Smooth muscle cell of the brain vasculature (primary cell): ENCODE results near the gene RBFOX2.

Source experiments
- DNase-seq: peaks from one replicate; pipeline ENCODE4 v3.0.0-alpha.2; 2012; ENCODE audit warnings: low read depth, low spot score

The RBFOX2 gene

GRCh38 chr22:35782504-35782903, 246.1 kb downstream of the RBFOX2 start:
- DNase-seq = no peak

- DNase-seq = no peak
Measured at GRCh38 chr22:35781898-35782297, 246.7 kb downstream of the RBFOX2 start.

GRCh38 chr22:35777335-35777975, 251.2 kb downstream of the RBFOX2 start:
- no peak for DNase-seq

DNA sequence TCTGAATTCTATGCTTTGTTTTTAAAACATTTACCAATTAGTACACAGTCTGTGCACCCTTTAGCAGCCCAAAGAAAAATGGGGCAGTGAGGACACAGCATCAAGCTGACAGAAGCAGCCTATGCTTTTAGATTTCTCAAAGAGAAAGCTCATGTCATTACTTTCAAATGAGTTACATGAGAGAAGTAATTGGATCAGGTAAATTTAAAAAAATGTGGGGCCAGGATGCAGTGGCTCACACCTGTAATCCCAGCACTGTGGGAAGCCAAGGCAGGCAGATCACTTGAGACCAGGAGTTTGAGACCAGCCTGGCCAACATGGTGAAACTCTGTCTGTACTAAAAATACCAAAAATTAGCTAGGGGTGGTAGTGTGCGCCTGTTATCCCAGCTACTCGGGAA, 253.3 kb downstream of the RBFOX2 start:
- no peak for DNase-seq

DNA sequence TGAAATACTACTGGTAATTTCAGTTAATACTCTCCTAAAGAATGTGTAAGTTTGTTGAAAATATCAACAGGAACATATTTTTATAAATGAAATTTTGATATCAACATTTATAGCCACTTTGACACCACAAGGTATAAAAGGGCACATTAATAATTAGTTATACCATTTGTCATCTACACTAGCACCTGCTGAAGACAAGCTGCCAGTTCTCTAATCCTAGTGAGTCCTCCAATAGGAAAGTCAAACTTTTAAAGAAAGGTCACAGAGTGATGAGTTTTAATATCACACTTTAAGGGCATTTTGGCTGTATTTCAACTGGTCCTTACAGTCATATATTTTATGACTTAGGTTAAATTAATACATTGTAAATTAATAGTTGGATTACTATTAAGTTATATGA, 258.6 kb downstream of the RBFOX2 start:
- DNase-seq = no peak

DNA sequence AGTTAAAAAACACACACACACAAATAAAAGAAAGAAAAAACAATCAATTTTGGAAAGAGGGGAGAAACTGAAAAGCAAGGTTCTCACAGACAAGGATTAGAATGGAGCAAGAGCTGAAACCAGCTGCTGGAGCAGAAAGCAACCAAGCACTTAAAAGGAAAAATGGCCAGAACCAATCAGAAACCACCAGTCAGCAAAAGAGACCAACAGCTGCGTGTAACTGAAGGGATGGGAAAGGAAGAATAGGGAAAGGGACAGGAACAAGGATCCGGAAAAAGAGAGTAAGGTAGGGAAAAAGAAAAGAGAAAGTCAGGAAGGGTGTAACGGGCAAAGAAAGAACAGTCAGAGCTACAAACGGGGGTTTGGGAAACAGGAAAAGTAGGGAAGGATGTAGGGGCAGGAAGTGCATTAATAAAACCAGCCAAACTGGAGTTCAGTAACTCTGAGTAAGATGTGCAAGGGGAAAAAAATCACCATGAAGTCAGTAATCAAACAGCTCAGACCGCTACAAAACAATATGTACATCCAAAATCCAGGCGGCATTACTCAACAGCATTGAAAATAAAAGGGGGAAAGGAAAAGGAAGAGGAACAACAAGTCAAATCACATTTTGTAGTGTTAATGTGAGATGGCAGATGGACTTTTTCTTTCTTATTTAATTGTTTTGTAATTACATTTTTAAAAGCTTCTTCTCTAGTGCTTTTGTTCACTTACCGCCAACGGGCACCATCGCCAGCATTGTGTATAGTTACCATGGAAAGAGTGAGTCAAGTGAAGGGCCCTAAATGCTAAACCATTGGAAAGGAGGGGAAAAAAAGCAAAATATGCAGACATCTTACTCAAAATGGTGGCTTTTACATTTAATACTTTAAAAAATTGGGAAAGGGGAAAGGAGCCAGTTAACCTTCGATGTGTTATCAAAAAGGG, 261.7 kb downstream of the RBFOX2 start:
- DNase-seq = no peak

- no peak for DNase-seq
Measured at GRCh38 chr22:35761037-35761436, 267.6 kb downstream of the RBFOX2 start.

GRCh38 chr22:35758394-35758793, 270.2 kb downstream of the RBFOX2 start:
- DNase-seq = no peak

GRCh38 chr22:35756722-35757121, 271.9 kb downstream of the RBFOX2 start:
- DNase-seq = no peak

- no peak for DNase-seq
Measured at GRCh38 chr22:35754761-35755160, 273.9 kb downstream of the RBFOX2 start.

GRCh38 chr22:35752863-35753189, 275.8 kb downstream of the RBFOX2 start:
- DNase-seq = no peak

DNA sequence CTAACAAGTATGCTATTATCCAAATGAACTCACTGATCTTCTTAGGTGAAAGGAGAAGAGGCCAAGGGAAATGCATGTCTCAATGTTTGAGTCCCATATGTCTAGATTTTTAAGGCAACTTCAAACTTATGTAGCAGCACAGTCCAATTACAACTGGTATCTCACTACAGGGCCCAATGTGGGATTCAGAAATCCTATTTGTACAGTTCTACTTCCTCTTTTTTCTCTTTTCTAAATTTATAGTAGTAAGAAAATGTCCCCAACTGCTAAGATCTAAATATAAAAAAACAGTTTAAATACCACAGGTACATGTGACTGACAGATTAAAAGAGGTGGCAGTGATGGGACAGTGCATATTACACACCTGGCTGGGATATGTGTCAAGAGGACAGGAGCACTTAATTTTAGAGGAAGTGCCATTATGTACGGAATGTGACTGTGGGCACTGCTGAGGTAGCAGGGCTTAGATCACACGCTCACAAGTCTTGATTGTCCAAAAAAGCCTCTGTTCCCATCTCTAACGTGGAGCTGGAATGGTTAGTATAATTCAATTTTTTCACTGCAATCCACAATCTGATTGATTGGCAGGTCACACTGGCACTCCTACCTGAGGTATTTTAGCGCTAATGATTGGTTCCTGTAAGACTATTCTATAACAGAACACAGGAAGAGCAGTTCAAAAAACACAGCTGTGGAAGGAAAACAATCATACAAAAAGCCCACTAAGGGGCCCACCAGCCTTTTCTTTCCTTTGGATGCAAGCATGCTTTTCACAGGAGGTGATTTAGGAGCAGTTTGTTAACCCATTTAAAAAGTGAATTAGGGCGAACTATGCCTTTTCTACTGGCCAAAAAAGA, 276.4 kb downstream of the RBFOX2 start:
- DNase-seq = no peak

GRCh38 chr22:35749808-35750207, 278.8 kb downstream of the RBFOX2 start:
- DNase-seq = no peak

GRCh38 chr22:35746946-35747703, 281.5 kb downstream of the RBFOX2 start:
- DNase-seq = no peak

DNA sequence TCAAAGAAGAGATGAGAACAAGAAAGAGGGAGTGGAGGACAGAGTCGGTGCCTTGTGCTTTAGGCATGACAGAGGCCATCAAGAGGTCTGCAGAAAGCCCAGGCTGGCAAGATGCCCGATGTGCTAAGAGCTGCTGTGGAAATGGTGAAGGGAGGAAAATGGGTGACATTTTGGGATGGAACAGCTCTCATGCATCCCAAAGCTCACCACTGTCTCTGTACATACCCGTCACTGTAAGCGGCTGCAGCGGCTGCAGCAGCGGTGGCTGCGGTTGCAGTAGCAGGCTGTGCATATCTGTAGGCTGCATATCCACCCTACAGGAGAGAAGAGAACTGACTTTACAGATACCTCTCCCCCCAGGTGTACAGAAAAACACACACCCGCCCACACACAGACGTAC, 282.4 kb downstream of the RBFOX2 start:
- DNase-seq = no peak

GRCh38 chr22:35743326-35743860, 285.2 kb downstream of the RBFOX2 start:
- no peak for DNase-seq

- peak; percentile 65 for DNase-seq
Measured at GRCh38 chr22:35742342-35743100, 286.1 kb downstream of the RBFOX2 start.

DNA sequence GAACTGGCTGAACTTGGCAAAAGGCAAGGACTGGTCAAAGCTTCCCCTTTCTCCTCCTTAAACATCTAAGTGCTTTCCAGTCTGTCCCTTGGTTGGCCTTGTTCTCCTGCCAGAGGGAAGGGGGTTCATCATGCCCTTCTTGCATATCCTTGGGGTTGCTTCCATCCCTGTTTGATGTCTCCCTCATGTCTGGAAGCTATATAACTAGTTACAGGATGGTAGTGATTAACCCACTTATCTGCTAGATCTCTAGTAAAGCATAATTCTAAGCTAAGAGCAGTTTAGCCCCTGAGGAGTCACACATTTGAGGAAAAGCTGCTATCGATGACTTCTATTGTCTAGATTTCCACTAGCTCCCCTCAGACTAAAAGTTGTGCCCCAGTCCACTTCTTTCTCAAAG, 288.0 kb downstream of the RBFOX2 start:
- DNase-seq = no peak

GRCh38 chr22:35739931-35740380, 288.7 kb downstream of the RBFOX2 start:
- no peak for DNase-seq
